K562 (cell line): ENCODE data around the gene HOPX. TPM values are rescaled to one million over a fixed set of nuclear protein-coding genes. Genes with fewer than 3 reads are reported as not detected.

Experiments
- ATAC-seq: fragments of 200-7000 bp; cut with Tn5 transposase; 3 replicates; pipeline ENCODE4 v1.9.1; 2020; ENCODE audit warnings: moderate library complexity
- BruUV-seq: library from RNA; stranded (reverse); fragments of 400-500 nt; replicated peaks from 2 replicates; lab custom pipeline; 2021; lab: Mats Ljungman, UMichigan
- CTCF ChIA-PET: fragments of 300-600 bp; formaldehyde crosslinking; extraction: SDS; loops from one replicate; lab custom pipeline; 2021; ENCODE audit warnings: low intra/inter-chr PET ratio; lab: Yijun Ruan, JAX
- POLR2A ChIA-PET: fragments of 300-600, 350-650 bp; sonication (Branson Sonifier 250); formaldehyde crosslinking; extraction: SDS; loops from one replicate; lab custom pipeline; 2021; ENCODE audit warnings: antibody characterized with exemption, inconsistent platforms; lab: Yijun Ruan, JAX
- DNase-seq, 4 experiments: peaks; one replicate each; pipeline versions ENCODE4 v3.0.0 to v3.0.0-alpha.2; 2011 to 2018; ENCODE audit warnings: low spot score in 3 of 4, mixed read lengths in 3 of 4; ENCODE audit errors: extremely low read depth in 1 of 4
- FAIRE-seq: peaks from 2 replicates; lab custom pipeline; 2011; peaks lifted over from hg19 to GRCh38; lab: Jason Lieb, UNC
- H2AFZ ChIP-seq: 2 replicates; pipeline ENCODE4 v1.6.0; 2011; ENCODE audit warnings: low read depth, low read length, control low read depth, inconsistent platforms
- H3K27ac ChIP-seq: fragments of 200-600 bp; 3 replicates; pipeline ENCODE4 v1.8.0; 2011; ENCODE audit warnings: low read depth, mild to moderate bottlenecking, control low read depth, inconsistent platforms, low read length, moderate library complexity, mixed read lengths; ENCODE audit errors: extremely low read depth
- H3K27me3 ChIP-seq, 2 experiments: fragments of 300-600 bp in 1 of 2; 2 replicates in 1 of 2; 3 replicates in 1 of 2; pipeline versions ENCODE4 v1.6.0 to v1.8.0; 2011; ENCODE audit warnings: inconsistent platforms in 2 of 2, low read length in 2 of 2, mild to moderate bottlenecking in 1 of 2, mixed read lengths in 1 of 2, moderate library complexity in 1 of 2; ENCODE audit not compliant: control insufficient read depth in 2 of 2, insufficient read depth in 2 of 2
- H3K36me3 ChIP-seq: fragments of 300-600 bp; 3 replicates; pipeline ENCODE4 v1.8.0; 2011; ENCODE audit warnings: mild to moderate bottlenecking, low read length, inconsistent platforms; ENCODE audit not compliant: control insufficient read depth, insufficient read depth
- H3K4me1 ChIP-seq, 2 experiments: fragments of 200-600 bp in 1 of 2; replicated peaks in 1 of 2; 2 replicates in 1 of 2; 3 replicates in 1 of 2; pipeline versions ENCODE4 v1.5.1 to v1.8.0; 2011; ENCODE audit warnings: inconsistent platforms in 2 of 2, low read length in 2 of 2, mild to moderate bottlenecking in 1 of 2, mixed read lengths in 1 of 2, moderate library complexity in 1 of 2; ENCODE audit not compliant: control insufficient read depth in 2 of 2, insufficient read depth in 2 of 2
- H3K4me2 ChIP-seq: 2 replicates; pipeline ENCODE4 v1.6.1; 2011; ENCODE audit warnings: low read length, control low read depth, inconsistent platforms, mixed read lengths; ENCODE audit not compliant: insufficient read depth
- H3K4me3 ChIP-seq: fragments of 200-600 bp; sonication (generic), shearing (Covaris generic); 2 replicates; pipeline ENCODE4 v1.5.1; 2016; ENCODE audit warnings: control low read depth, inconsistent platforms
- H3K79me2 ChIP-seq: fragments of 200-600 bp; 3 replicates; pipeline ENCODE4 v1.8.0; 2011; ENCODE audit warnings: low read length, inconsistent platforms; ENCODE audit not compliant: control insufficient read depth, insufficient read depth
- H3K9ac ChIP-seq, 2 experiments: 2 replicates each; pipeline versions ENCODE4 v1.6.0 to v1.6.1; 2011; ENCODE audit warnings: low read depth in 2 of 2, low read length in 2 of 2, control low read depth in 1 of 2, inconsistent platforms in 1 of 2, mild to moderate bottlenecking in 1 of 2, mixed read lengths in 1 of 2; ENCODE audit not compliant: insufficient read depth in 1 of 2
- H3K9me1 ChIP-seq: one replicate; pipeline ENCODE4 v1.6.0; 2011; ENCODE audit warnings: inconsistent platforms, mild to moderate bottlenecking, low read length, moderate library complexity; ENCODE audit not compliant: control insufficient read depth, insufficient read depth
- H3K9me3 ChIP-seq: replicated peaks from 2 replicates; pipeline ENCODE4 v1.5.1; 2011; ENCODE audit warnings: low read depth, low read length, inconsistent platforms; ENCODE audit not compliant: control insufficient read depth, insufficient read depth
- H4K20me1 ChIP-seq: replicated peaks from 2 replicates; pipeline ENCODE4 v1.6.1; 2011; ENCODE audit warnings: low read length, inconsistent platforms, mixed read lengths; ENCODE audit not compliant: control insufficient read depth, insufficient read depth
- BRCA1 ChIP-seq, 2 experiments: fragments of 450-650 bp in 1 of 2; sonication (generic) in 1 of 2; formaldehyde crosslinking in 1 of 2; IDR thresholded peaks; 2 replicates each; pipeline versions ENCODE4 v1.5.0 to v1.6.1; 2017 to 2020; ENCODE audit warnings: mild to moderate bottlenecking in 1 of 2, missing genetic modification reagents in 1 of 2
- CXXC5 ChIP-seq: fragments of 250-450 bp; sonication (Bioruptor Pico); IDR thresholded peaks from 2 replicates; pipeline ENCODE4 v1.8.0; 2022; ENCODE audit warnings: inconsistent platforms, mild to moderate bottlenecking, moderate library complexity
- E2F3 ChIP-seq: fragments of 250-450 bp; sonication (Bioruptor Pico); IDR thresholded peaks from 2 replicates; pipeline ENCODE4 v1.4.0; 2020; ENCODE audit warnings: mild to moderate bottlenecking
- EHMT2 ChIP-seq: fragments of 450-650 bp; IDR thresholded peaks from 2 replicates; pipeline ENCODE4 v1.6.1; 2018; ENCODE audit warnings: antibody characterized with exemption
- EP400 ChIP-seq: fragments of 450-650 bp; IDR thresholded peaks from 2 replicates; pipeline ENCODE4 v1.6.1; 2017; ENCODE audit warnings: antibody characterized with exemption, mild to moderate bottlenecking, moderate library complexity
- GMEB1 ChIP-seq: fragments of 250-450 bp; sonication (Bioruptor Pico); IDR thresholded peaks from 2 replicates; pipeline ENCODE4 v1.4.0; 2020; ENCODE audit warnings: mild to moderate bottlenecking
- KHSRP ChIP-seq: fragments of 450-650 bp; IDR thresholded peaks from 2 replicates; pipeline ENCODE4 v1.6.1; 2017
- MXI1 ChIP-seq: IDR thresholded peaks from 2 replicates; pipeline ENCODE4 v1.6.1; 2011; ENCODE audit warnings: low read depth, mild to moderate bottlenecking, improper control_type of control experiment, low read length
- PRDM10 ChIP-seq: fragments of 450-650 bp; IDR thresholded peaks from 2 replicates; pipeline ENCODE4 v1.6.1; 2018; ENCODE audit not compliant: partially characterized antibody
- SIX5 ChIP-seq, 2 experiments: IDR thresholded peaks; 2 replicates each; pipeline ENCODE4 v1.6.1; 2011; ENCODE audit warnings: low read length in 2 of 2, borderline replicate concordance in 1 of 2, low read depth in 1 of 2, mild to moderate bottlenecking in 1 of 2, moderate library complexity in 1 of 2; ENCODE audit not compliant: insufficient read depth in 1 of 2
- U2AF2 ChIP-seq: fragments of 200-400 bp; formaldehyde crosslinking; optimal IDR thresholded peaks from 2 replicates; pipeline ENCODE3; 2017; ENCODE audit warnings: low read depth, mild to moderate bottlenecking, low read length
- ZBTB2 ChIP-seq: fragments of 450-650 bp; IDR thresholded peaks from 2 replicates; pipeline ENCODE4 v1.6.1; 2016; ENCODE audit warnings: antibody characterized with exemption
- ZNF253 ChIP-seq: fragments of 250-450 bp; sonication (Bioruptor Pico); conservative IDR thresholded peaks from 2 replicates; pipeline ENCODE4 v1.6.1; 2021; ENCODE audit warnings: mild to moderate bottlenecking
- WGBS: fragments of 100-300 bp; shearing (Covaris generic); methylation state at CpG from one replicate; pipeline ENCODE4 v1.1.6; 2016; ENCODE audit warnings: low coverage, mixed read lengths; ENCODE audit not compliant: insufficient coverage; ENCODE audit errors: missing lambda C conversion rate; 5-methylcytosine and 5-hydroxymethylcytosine counted together
- in situ Hi-C: fragments of 300-500 bp; cut with MboI; formaldehyde crosslinking; loops from 4 replicates; pipeline ENCODE4 v1.15.0; 2018; ENCODE audit warnings: inconsistent platforms, mixed read lengths
- intact Hi-C: fragments of 100-400 bp; cut with micrococcal nuclease; formaldehyde crosslinking; loops from 2 replicates; pipeline ENCODE4 v1.14.2; 2022
- polyA plus RNA-seq, 8 experiments: library from polyadenylated mRNA; depleted of rRNA in 4 of 8; stranded (reverse) in 5 of 8; unstranded in 3 of 8; fragments of >200 nt; fragmentation: Nextera tagmentation in 2 of 8; fragmentation: Illumina TruSeq in 1 of 8; extraction: Ambion mirVana in 2 of 8; extraction: Trizol in 1 of 8; gene quantifications; 2 replicates each; pipeline versions ENCODE4 v1.2.1 to v1.2.3, GENCODE V29; 2011 to 2014; ENCODE audit warnings: inconsistent platforms in 1 of 8, missing spikeins in 1 of 8
- total RNA-seq, 7 experiments: library from RNA; depleted of rRNA in 6 of 7; stranded (reverse); fragments of >200 nt in 6 of 7; fragmentation: Illumina TruSeq in 2 of 7; extraction: Trizol in 2 of 7; gene quantifications; 2 replicates each; pipeline versions ENCODE4 v1.2.1 to v1.2.3, GENCODE V29; 2011 to 2021; ENCODE audit warnings: low replicate concordance in 1 of 7

Gene HOPX
- total and polyA plus RNA-seq, 9 of the 15 experiments (the other 6 are each of a cell fraction or from before 2014, with no cell fraction given), result 0.24 TPM; not detected in 8

- TF ChIP-seq ZBTB2, result no peak
- no peak for TF ChIP-seq KHSRP
- no peak for TF ChIP-seq BRCA1 (IDR thresholded peaks at IDR 0.05)
- TF ChIP-seq BRCA1 (CRISPR knock-in tag; IDR thresholded peaks at IDR 0.05), result no peak
- no peak for TF ChIP-seq E2F3 (CRISPR knock-in tag)
- TF ChIP-seq EHMT2, result no peak
- TF ChIP-seq MXI1, result no peak
These were observed 39.5 kb downstream of the HOPX start (continued) for GRCh38 chr4:56641494-56642051.

GRCh38 chr4:56640621-56641493, 40.2 kb downstream of the HOPX start:
- BruUV-seq, result no TSS peak
- intact Hi-C loops (no loop called here), in situ Hi-C loops (no loop called here)
- ChIA-PET CTCF (no interaction called here), POLR2A (interaction anchor here (0.6 to 1.1 kb wide), 2 partner anchors 8 to 20 kb away, joined by 3 to 4 read pairs; no protein-coding TSS in a partner anchor)
- Histone ChIP-seq H3K9ac (no peak overlapping the region), H4K20me1 (no peaks in the 10 kb centered on the region), H3K9me1 (no peaks in the 10 kb centered on the region), H3K27ac (no peak overlapping the region), H3K9me3 (no peaks in the 10 kb centered on the region), H3K79me2 (no peaks in the 10 kb centered on the region), H2AFZ (no peak overlapping the region), H3K36me3 (no peaks in the 10 kb centered on the region), H3K4me1 (no peaks in the 10 kb centered on the region), H3K4me3 (no peak overlapping the region), H3K27me3 (0 out of 5 replicates have a peak, but pooled peaks cover 0 to 1% of the 10 kb centered on the region in 2 experiments), H3K4me2 (no peak overlapping the region)
- 0% methylated on average over 5 of the region's 5 CpGs for WGBS
- FAIRE-seq (no peak), DNase-seq (no peak), ATAC-seq (no peak)
- TF ChIP-seq U2AF2, result no peak
- no peak for TF ChIP-seq EP400
- TF ChIP-seq PRDM10, result no peak
- no peak for TF ChIP-seq ZNF253 (CRISPR knock-in tag)
- no peak for TF ChIP-seq SIX5 (IDR thresholded peaks at IDR 0.05; ENCODE audit: borderline replicate concordance in 1 of 2, insufficient read depth in 1 of 2, low read depth in 1 of 2, low read length in 2 of 2)
- TF ChIP-seq GMEB1 (CRISPR knock-in tag), result no peak
- no peak for TF ChIP-seq CXXC5 (CRISPR knock-in tag)
